H9 (cell line): ENCODE data around the gene RPRD1A. TPM values are rescaled to one million over a fixed set of nuclear protein-coding genes. Genes with fewer than 3 reads are reported as not detected.

Experiments
- DNase-seq: peaks from one replicate; pipeline ENCODE4 v3.0.0-alpha.2; 2017
- H2AFZ ChIP-seq: one replicate; pipeline ENCODE4 v1.6.1; 2013; ENCODE audit warnings: mild to moderate bottlenecking, low read length, control low read depth, moderate library complexity
- H2AK5ac ChIP-seq: 2 replicates; pipeline ENCODE4 v1.6.1; 2013; ENCODE audit warnings: low read length, control low read depth, mixed read lengths; ENCODE audit not compliant: insufficient read length
- H2BK120ac ChIP-seq: one replicate; pipeline ENCODE4 v1.6.1; 2013; ENCODE audit warnings: low read depth, mild to moderate bottlenecking, low read length, control low read depth, inconsistent platforms; ENCODE audit not compliant: poor library complexity, severe bottlenecking
- H2BK12ac ChIP-seq: 2 replicates; pipeline ENCODE4 v1.6.1; 2013; ENCODE audit warnings: low read length, control low read depth, mixed read lengths, low read depth; ENCODE audit not compliant: insufficient read length
- H2BK15ac ChIP-seq: 2 replicates; pipeline ENCODE4 v1.6.1; 2013; ENCODE audit warnings: low read depth, low read length, control low read depth
- H2BK20ac ChIP-seq: one replicate; pipeline ENCODE4 v1.6.1; 2013; ENCODE audit warnings: low read depth, mild to moderate bottlenecking, low read length, control low read depth, inconsistent platforms; ENCODE audit not compliant: poor library complexity, severe bottlenecking
- H2BK5ac ChIP-seq: 2 replicates; pipeline ENCODE4 v1.6.1; 2013; ENCODE audit warnings: low read length, control low read depth, mixed read lengths; ENCODE audit not compliant: insufficient read length
- H3K14ac ChIP-seq: 2 replicates; pipeline ENCODE4 v1.6.1; 2013; ENCODE audit warnings: low read length, control low read depth; ENCODE audit not compliant: insufficient read depth
- H3K18ac ChIP-seq: 2 replicates; pipeline ENCODE4 v1.6.1; 2013; ENCODE audit warnings: low read depth, mild to moderate bottlenecking, mixed read lengths, low read length, control low read depth; ENCODE audit not compliant: insufficient read length
- H3K23ac ChIP-seq: 2 replicates; pipeline ENCODE4 v1.6.1; 2013; ENCODE audit warnings: low read length, control low read depth, mixed read lengths, low read depth; ENCODE audit not compliant: insufficient read length
- H3K23me2 ChIP-seq: 2 replicates; pipeline ENCODE4 v1.6.1; 2013; ENCODE audit warnings: low read depth, mild to moderate bottlenecking, mixed read lengths, low read length, control low read depth; ENCODE audit not compliant: insufficient read length, poor library complexity, severe bottlenecking
- H3K27ac ChIP-seq: 2 replicates; pipeline ENCODE4 v1.5.1; 2013; ENCODE audit warnings: low read length, control low read depth, mixed read lengths, low read depth; ENCODE audit not compliant: insufficient read length
- H3K27me3 ChIP-seq: 2 replicates; pipeline ENCODE4 v1.6.1; 2013; ENCODE audit warnings: low read length, control low read depth, inconsistent platforms; ENCODE audit not compliant: insufficient read depth
- H3K4ac ChIP-seq: 2 replicates; pipeline ENCODE4 v1.6.1; 2013; ENCODE audit warnings: low read depth, mild to moderate bottlenecking, control low read depth, inconsistent platforms, low read length, moderate library complexity
- H3K4me1 ChIP-seq: 2 replicates; pipeline ENCODE4 v1.6.1; 2013; ENCODE audit warnings: low read length, control low read depth, inconsistent platforms; ENCODE audit not compliant: insufficient read depth
- H3K4me2 ChIP-seq: 2 replicates; pipeline ENCODE4 v1.6.1; 2013; ENCODE audit warnings: low read length, control low read depth, mixed read lengths; ENCODE audit not compliant: insufficient read length, insufficient read depth
- H3K56ac ChIP-seq: 2 replicates; pipeline ENCODE4 v1.6.1; 2013; ENCODE audit warnings: low read depth, mild to moderate bottlenecking, mixed read lengths, low read length, control low read depth; ENCODE audit not compliant: insufficient read length
- H3K79me1 ChIP-seq: 2 replicates; pipeline ENCODE4 v1.6.1; 2013; ENCODE audit warnings: low read depth, mild to moderate bottlenecking, moderate library complexity, low read length, control low read depth, inconsistent platforms; ENCODE audit not compliant: insufficient read depth, poor library complexity, severe bottlenecking
- H3K79me2 ChIP-seq: 2 replicates; pipeline ENCODE4 v1.6.1; 2013; ENCODE audit warnings: low read length, control low read depth, inconsistent platforms; ENCODE audit not compliant: insufficient read depth
- H3K9ac ChIP-seq: 2 replicates; pipeline ENCODE4 v1.6.1; 2013; ENCODE audit warnings: low read length, control low read depth, mixed read lengths; ENCODE audit not compliant: insufficient read length; ENCODE audit errors: extremely low read depth
- H3K9me3 ChIP-seq: one replicate; pipeline ENCODE4 v1.6.1; 2013; ENCODE audit warnings: low read depth, low read length, inconsistent platforms; ENCODE audit not compliant: control insufficient read depth
- H3T11ph ChIP-seq: one replicate; pipeline ENCODE4 v1.6.1; 2013; ENCODE audit warnings: mild to moderate bottlenecking, low read length, control low read depth, inconsistent platforms
- H4K20me1 ChIP-seq: one replicate; pipeline ENCODE4 v1.6.1; 2013; ENCODE audit not compliant: control insufficient read depth, insufficient read length, insufficient read depth
- H4K5ac ChIP-seq: 2 replicates; pipeline ENCODE4 v1.6.1; 2013; ENCODE audit warnings: low read depth, mild to moderate bottlenecking, mixed read lengths, low read length, control low read depth; ENCODE audit not compliant: insufficient read length
- H4K8ac ChIP-seq: replicated peaks from 2 replicates; pipeline ENCODE4 v1.6.1; 2013; ENCODE audit warnings: low read length, control low read depth, mixed read lengths, low read depth; ENCODE audit not compliant: insufficient read length
- H4K91ac ChIP-seq: 2 replicates; pipeline ENCODE4 v1.6.1; 2013; ENCODE audit warnings: low read depth, mild to moderate bottlenecking, moderate library complexity, mixed read lengths, low read length, control low read depth; ENCODE audit not compliant: insufficient read length
- H3K27ac Mint-ChIP-seq, 3 experiments: 2 replicates in 2 of 3; 3 replicates in 1 of 3; pipeline ENCODE4 v1.8.0; 2020 to 2021; ENCODE audit warnings: mixed read lengths in 3 of 3, mild to moderate bottlenecking in 1 of 3, moderate library complexity in 1 of 3
- H3K27me3 Mint-ChIP-seq: 2 replicates; pipeline ENCODE4 v1.8.0; 2021; ENCODE audit warnings: low read depth, mild to moderate bottlenecking, moderate library complexity, mixed read lengths
- H3K36me3 Mint-ChIP-seq, 3 experiments: 2 replicates in 2 of 3; 3 replicates in 1 of 3; pipeline ENCODE4 v1.8.0; 2020 to 2021; ENCODE audit warnings: low read depth in 3 of 3, mixed read lengths in 3 of 3; ENCODE audit not compliant: insufficient read depth in 1 of 3
- H3K4me1 Mint-ChIP-seq, 2 experiments: 2 replicates each; pipeline ENCODE4 v1.8.0; 2020; ENCODE audit warnings: mixed read lengths in 2 of 2
- H3K4me3 Mint-ChIP-seq, 2 experiments: 2 replicates in 1 of 2; 3 replicates in 1 of 2; pipeline ENCODE4 v1.8.0; 2020 to 2021; ENCODE audit warnings: mild to moderate bottlenecking in 2 of 2, mixed read lengths in 2 of 2, moderate library complexity in 1 of 2
- H3K9me3 Mint-ChIP-seq, 2 experiments: 2 replicates in 1 of 2; 3 replicates in 1 of 2; pipeline ENCODE4 v1.8.0; 2020; ENCODE audit warnings: mild to moderate bottlenecking in 2 of 2, mixed read lengths in 2 of 2, moderate library complexity in 1 of 2
- WGBS: extraction: QIAGEN DNeasy Blood & Tissue Kit; methylation state at CpG from one replicate; pipeline ENCODE4 v1.1.7; 2013; ENCODE audit warnings: missing lambda C conversion rate, low lambda C conversion rate, mixed read lengths; ENCODE audit not compliant: insufficient read length; ENCODE audit errors: extremely low coverage; 5-methylcytosine and 5-hydroxymethylcytosine counted together
- total RNA-seq: library from RNA; stranded (reverse); gene quantifications from 2 replicates; pipeline ENCODE4 v1.2.1, GENCODE V29; 2021
- TF ChIP-seq, protein P1 (sequence below): fragments of 200-600 bp; sonication (generic); conservative IDR thresholded peaks from 3 replicates; pipeline ENCODE4 v1.8.0; 2021; ENCODE audit warnings: antibody characterized with exemption, mild to moderate bottlenecking

Gene RPRD1A
- total RNA-seq, 1 experiment from 2014 or later: 107 TPM

GRCh38 chr18:36085195-36085594 lies 17.8 kb upstream of the RPRD1A start:
- H3K9ac ChIP-seq: no peak overlapping the region
- no peaks in the 10 kb centered on the region for H3K4me1 ChIP-seq
- H3K27ac ChIP-seq: no peak overlapping the region
- Mint-ChIP-seq H3K4me3 (no peak overlapping the region), H3K27ac (no peak overlapping the region), H3K9me3 (peaks cover 7 to 11% of the 10 kb centered on the region in 2 experiments; a peak in 2 of 5 replicates), H3K4me1 (no peaks in the 10 kb centered on the region), H3K36me3 (peaks cover 0 to 8% (median 2%) of the 10 kb centered on the region in 3 experiments; a peak in 2 of 7 replicates), H3K27me3 (peaks cover 5% of the 10 kb centered on the region)
- H3K56ac ChIP-seq: no peak overlapping the region
- no peak overlapping the region for H3K14ac ChIP-seq
- no peak overlapping the region for H2BK15ac ChIP-seq
- H2BK12ac ChIP-seq: no peak overlapping the region
- no peak overlapping the region for H2BK5ac ChIP-seq
- no peak for DNase-seq
- H4K5ac ChIP-seq: no peak overlapping the region
- no peak overlapping the region for H4K8ac ChIP-seq
- no peaks in the 10 kb centered on the region for H4K20me1 ChIP-seq
- no peak overlapping the region for H3T11ph ChIP-seq
- H3K18ac ChIP-seq: no peak overlapping the region
- H3K79me2 ChIP-seq: no peaks in the 10 kb centered on the region
- H4K91ac ChIP-seq: no peak overlapping the region
- no peaks in the 10 kb centered on the region for H3K23me2 ChIP-seq
- H2AK5ac ChIP-seq: no peak overlapping the region
- H3K79me1 ChIP-seq: no peaks in the 10 kb centered on the region
- H2BK120ac ChIP-seq: no peak overlapping the region
- no peak overlapping the region for H3K4ac ChIP-seq
- no peaks in the 10 kb centered on the region for H3K9me3 ChIP-seq
- H3K4me2 ChIP-seq: no peak overlapping the region
- TF ChIP-seq, protein P1, sequence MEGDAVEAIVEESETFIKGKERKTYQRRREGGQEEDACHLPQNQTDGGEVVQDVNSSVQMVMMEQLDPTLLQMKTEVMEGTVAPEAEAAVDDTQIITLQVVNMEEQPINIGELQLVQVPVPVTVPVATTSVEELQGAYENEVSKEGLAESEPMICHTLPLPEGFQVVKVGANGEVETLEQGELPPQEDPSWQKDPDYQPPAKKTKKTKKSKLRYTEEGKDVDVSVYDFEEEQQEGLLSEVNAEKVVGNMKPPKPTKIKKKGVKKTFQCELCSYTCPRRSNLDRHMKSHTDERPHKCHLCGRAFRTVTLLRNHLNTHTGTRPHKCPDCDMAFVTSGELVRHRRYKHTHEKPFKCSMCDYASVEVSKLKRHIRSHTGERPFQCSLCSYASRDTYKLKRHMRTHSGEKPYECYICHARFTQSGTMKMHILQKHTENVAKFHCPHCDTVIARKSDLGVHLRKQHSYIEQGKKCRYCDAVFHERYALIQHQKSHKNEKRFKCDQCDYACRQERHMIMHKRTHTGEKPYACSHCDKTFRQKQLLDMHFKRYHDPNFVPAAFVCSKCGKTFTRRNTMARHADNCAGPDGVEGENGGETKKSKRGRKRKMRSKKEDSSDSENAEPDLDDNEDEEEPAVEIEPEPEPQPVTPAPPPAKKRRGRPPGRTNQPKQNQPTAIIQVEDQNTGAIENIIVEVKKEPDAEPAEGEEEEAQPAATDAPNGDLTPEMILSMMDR: no peak
- H2AFZ ChIP-seq: no peak overlapping the region
- no peaks in the 10 kb centered on the region for H3K27me3 ChIP-seq
- no peak overlapping the region for H3K23ac ChIP-seq
- H2BK20ac ChIP-seq: no peak overlapping the region
- no CpG with 5 or more reads among the region's 4 CpGs for whole genome bisulfite sequencing
